GM13976 (cell line): Measurements from ENCODE around the gene SLC22A31.
"Not testable (repeated sequence)": the region's sequence is repeated elsewhere in the genome, so short reads cannot be mapped to it uniquely, and the experiment has no call there.

Experiments used
- DNase-seq: peaks from one replicate; pipeline ENCODE4 v3.0.0; 2012; ENCODE audit warnings: low spot score
- CTCF ChIP-seq: IDR thresholded peaks from 2 replicates; pipeline ENCODE4 v1.5.1; 2012; ENCODE audit warnings: borderline replicate concordance, mild to moderate bottlenecking; ENCODE audit not compliant: insufficient read depth; ENCODE audit errors: extremely low read depth, missing control alignments, control extremely low read depth
- in situ Hi-C: fragments of 300-500 bp; cut with MboI; formaldehyde crosslinking; loops from one replicate; pipeline ENCODE4 v1.12.0; 2022; ENCODE audit warnings: low sequenced_read_pairs, mixed read lengths, inconsistent platforms; ENCODE audit not compliant: unreplicated experiment

Gene SLC22A31

GRCh38 chr16:89192956-89193575, 7.3 kb downstream of the SLC22A31 start:
- peak; percentile 87 for DNase-seq
- no peak for TF ChIP-seq CTCF
- in situ Hi-C loops: no loop called here

DNA sequence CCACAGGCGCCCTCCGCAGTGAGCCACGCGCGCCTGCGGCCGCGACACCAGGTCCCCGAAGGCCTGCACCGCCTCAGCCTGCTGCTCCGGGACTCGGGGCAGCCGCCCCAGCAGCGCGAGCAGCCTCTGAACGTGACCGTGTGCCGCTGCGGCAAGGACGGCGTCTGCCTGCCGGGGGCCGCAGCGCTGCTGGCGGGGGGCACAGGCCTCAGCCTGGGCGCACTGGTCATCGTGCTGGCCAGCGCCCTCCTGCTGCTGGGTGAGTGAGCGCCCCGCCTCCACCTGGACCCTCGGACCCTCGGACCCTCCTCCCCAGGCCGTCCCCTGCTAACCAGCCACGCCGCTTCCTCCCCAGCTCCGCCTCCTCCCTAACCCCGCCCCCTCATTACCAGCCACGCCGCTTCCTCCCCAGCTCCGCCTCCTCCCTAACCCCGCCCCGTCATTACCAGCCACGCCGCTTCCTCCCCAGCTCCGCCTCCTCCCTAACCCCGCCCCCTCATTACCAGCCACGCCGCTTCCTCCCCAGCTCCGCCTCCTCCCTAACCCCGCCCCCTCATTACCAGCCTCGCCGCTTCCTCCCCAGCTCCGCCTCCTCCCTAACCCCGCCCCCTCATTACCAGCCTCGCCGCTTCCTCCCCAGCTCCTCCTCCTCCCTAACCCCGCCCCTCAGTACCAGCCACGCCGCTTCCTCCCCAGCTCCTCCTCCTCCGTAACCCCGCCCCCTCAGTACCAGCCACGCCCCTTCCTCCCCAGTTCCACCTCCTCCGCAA, 8.0 kb downstream of the SLC22A31 start:
- in situ Hi-C loops: not testable (repeated sequence)
- DNase-seq: peak; percentile 87

DNA sequence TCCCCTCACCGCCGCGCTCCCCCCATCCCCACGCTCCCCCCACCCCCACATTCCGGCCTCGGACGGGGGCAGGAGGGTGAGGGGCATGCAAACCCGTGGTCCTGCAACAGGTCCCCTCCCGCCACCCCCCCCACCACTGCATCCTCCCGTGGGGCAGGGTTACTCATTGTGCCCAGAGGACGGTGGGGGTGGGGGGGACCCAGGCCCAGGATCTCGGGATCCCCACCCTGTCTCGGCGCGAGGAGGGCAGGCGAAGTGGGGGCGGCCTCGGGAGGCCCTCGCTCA, 8.5 kb downstream of the SLC22A31 start:
- TF ChIP-seq CTCF: no peak
- DNase-seq: no peak
- in situ Hi-C loops: no loop called here

GRCh38 chr16:89191033-89191900, 9.1 kb downstream of the SLC22A31 start:
- DNase-seq: no peak
- in situ Hi-C loops: no loop called here
- no peak for TF ChIP-seq CTCF

DNA sequence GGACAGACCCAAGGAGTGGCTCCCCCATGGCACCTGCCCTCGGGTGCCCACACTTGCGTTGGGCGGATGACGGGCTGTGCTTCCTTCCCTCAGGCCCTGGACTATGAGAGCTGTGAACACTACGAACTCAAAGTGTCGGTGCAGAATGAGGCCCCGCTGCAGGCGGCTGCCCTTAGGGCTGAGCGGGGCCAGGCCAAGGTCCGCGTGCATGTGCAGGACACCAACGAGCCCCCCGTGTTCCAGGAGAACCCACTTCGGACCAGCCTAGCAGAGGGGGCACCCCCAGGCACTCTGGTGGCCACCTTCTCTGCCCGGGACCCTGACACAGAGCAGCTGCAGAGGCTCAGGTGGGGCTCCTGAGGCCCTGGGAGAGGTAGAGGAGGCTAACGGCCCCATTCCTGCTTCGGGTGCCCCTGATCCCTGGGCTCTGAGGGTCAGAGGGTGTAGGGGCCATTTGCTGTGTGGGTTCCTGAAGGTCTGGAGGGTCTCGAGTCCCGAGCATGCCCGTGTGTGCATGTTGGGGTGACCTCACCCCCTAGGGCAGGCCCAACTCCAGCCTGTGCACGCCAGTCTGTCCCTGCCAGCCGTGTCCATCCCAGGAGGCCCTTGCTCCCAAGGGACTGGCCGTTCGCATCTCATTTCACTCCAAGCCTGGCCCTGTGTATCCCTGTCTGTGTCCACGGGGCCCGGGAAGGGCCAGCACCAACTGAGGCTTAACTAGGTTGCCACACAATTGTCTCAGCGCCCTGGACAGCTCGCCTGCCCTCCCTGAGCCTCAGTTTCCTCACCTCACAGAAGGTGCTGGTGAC, 10.0 kb downstream of the SLC22A31 start:
- no peak for DNase-seq
- TF ChIP-seq CTCF: no peak
- in situ Hi-C loops: no loop called here

- no peak for TF ChIP-seq CTCF
- in situ Hi-C loops: no loop called here
- no peak for DNase-seq
Measured at GRCh38 chr16:89189358-89190025, 10.8 kb downstream of the SLC22A31 start.

DNA sequence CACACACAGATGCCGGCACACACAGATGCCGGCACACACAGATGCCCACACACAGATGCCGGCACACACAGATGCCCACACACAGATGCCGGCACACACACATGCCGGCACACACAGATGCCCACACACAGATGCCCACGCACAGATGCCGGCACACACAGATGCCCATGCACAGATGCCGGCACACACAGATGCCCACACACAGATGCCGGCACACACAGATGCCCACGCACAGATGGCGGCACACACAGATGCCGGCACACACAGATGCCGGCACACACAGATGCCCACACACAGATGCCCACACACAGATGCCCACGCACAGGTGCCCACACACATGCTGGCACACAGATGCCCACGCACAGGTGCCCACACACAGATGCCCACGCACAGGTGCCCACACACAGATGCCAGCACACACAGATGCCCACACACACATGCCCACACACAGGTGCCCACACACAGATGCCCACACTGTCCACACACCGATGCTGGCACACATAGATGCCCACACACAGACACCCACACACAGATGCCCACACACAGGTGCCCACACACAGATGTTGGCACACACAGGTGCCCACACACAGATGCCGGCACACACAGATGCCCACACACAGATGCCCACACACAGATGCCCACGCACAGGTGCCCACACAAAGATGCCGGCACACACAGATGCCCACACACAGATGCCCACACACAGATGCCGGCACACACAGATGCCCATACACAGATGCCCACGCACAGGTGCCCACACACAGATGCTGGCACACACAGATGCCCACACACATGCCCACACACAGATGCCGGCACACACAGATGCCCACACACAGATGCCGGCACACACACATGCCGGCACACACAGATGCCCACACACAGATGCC, 11.6 kb downstream of the SLC22A31 start:
- DNase-seq, in situ Hi-C loops: not testable (repeated sequence)
